BLaER1 treated with 17β-estradiol and CSF1 and Interleukin-3, amounts not matched to agents 10 nM and 100 nM (cell line): ENCODE measurements around the gene GABRG3.

Source experiments
- H3K27ac ChIP-seq, 11 experiments: shearing (Covaris generic); formaldehyde crosslinking; 2 replicates each; pipeline ENCODE4 v1.8.1; 2022
- H3K27me3 ChIP-seq, 11 experiments: shearing (Covaris generic); formaldehyde crosslinking; 2 replicates each; pipeline ENCODE4 v1.8.1; 2022
- H3K36me3 ChIP-seq, 11 experiments: shearing (Covaris generic); formaldehyde crosslinking; 2 replicates each; pipeline ENCODE4 v1.8.1; 2022
- H3K4me1 ChIP-seq, 10 experiments: shearing (Covaris generic); formaldehyde crosslinking; 2 replicates each; pipeline ENCODE4 v1.8.1; 2022
- H3K4me2 ChIP-seq, 11 experiments: shearing (Covaris generic); formaldehyde crosslinking; 2 replicates each; pipeline ENCODE4 v1.8.1; 2022
- H3K4me3 ChIP-seq, 10 experiments: shearing (Covaris generic); formaldehyde crosslinking; 2 replicates each; pipeline ENCODE4 v1.8.1; 2022
- H3K9ac ChIP-seq, 11 experiments: shearing (Covaris generic); formaldehyde crosslinking; 2 replicates each; pipeline ENCODE4 v1.8.1; 2022
- H3K9me3 ChIP-seq, 11 experiments: shearing (Covaris generic); formaldehyde crosslinking; replicated peaks in 1 of 11; 2 replicates each; pipeline ENCODE4 v1.8.1; 2022
- H4K20me1 ChIP-seq, 11 experiments: shearing (Covaris generic); formaldehyde crosslinking; 2 replicates each; pipeline ENCODE4 v1.8.1; 2022
- Cebpa-rat ChIP-seq, 11 experiments: shearing (Covaris generic); IDR thresholded peaks; 2 replicates each; pipeline ENCODE4 v1.8.1; 2022

Gene GABRG3

DNA sequence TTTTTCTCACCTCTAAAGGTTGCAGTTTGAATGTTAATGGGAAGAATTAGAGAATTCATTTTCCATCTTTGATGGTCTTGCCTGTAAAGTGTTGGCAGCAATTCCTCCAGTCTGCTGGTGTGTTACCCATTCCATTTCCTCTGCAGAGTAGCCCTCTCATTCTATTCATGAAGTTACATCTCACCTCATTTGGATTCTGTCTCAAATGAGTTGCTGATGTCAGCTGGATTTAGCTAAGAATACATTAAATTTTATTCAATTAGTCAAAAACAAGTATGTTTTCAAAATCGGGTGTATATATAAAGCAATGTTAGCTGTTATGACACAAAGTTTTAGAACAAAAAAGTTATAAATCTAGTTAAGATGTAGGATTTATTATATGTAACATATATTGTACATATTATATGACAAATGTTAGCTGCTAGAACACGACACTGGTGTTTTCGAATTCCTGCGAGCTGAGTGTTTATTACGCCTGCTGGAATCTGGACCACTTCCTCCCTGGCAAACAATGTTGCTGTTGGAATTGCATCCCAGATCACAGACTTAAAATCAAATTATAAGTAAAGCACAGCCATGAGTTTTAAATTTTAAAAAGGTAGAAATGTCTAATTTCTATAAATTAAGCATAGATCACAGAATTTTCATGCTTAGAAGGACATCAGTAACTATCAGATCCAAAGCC lies 611.9 kb downstream of the GABRG3 start:
- no peak overlapping the region for H3K27ac ChIP-seq
- no peak for TF ChIP-seq Cebpa-rat (IDR thresholded peaks at IDR 0.05)
- no peaks in the 10 kb centered on the region for H3K27me3 ChIP-seq
- no peak overlapping the region for H3K9ac ChIP-seq
- no peak overlapping the region for H3K4me3 ChIP-seq
- no peaks in the 10 kb centered on the region for H3K4me1 ChIP-seq
- H3K4me2 ChIP-seq = no peak overlapping the region
- peaks cover 0 to 7% (median 0%) of the 10 kb centered on the region in 11 experiments; a peak in 4 of 22 replicates for H3K9me3 ChIP-seq
- H4K20me1 ChIP-seq = no peaks in the 10 kb centered on the region
- no peaks in the 10 kb centered on the region for H3K36me3 ChIP-seq

DNA sequence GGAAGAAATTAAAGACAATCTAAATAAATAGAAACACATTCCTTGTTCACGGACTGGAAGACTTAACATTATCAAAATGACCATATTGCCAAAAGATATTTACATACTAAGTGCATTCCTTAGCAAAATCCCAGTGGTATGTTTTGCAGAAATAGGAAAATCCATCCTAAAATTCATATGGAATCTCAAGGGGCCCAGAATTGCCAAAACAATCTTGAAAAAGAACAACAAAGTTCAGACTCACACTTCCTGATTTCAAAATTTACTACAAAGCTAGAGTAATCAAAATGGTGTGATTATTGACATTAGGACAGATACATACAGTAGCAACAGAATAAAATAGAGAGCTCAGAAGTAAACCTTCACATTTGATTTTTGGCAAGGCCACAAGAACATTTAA lies 612.7 kb downstream of the GABRG3 start:
- TF ChIP-seq Cebpa-rat (IDR thresholded peaks at IDR 0.05) = no peak
- Histone ChIP-seq H3K27me3 (no peaks in the 10 kb centered on the region), H3K4me1 (peaks cover under 1 to 2% (median under 1%) of the 10 kb centered on the region in 10 experiments; a peak in 17 of 20 replicates), H4K20me1 (no peaks in the 10 kb centered on the region), H3K36me3 (no peaks in the 10 kb centered on the region), H3K9ac (no peak overlapping the region), H3K4me3 (no peak overlapping the region), H3K9me3 (peaks cover 0 to 4% (median 0%) of the 10 kb centered on the region in 11 experiments; a peak in 4 of 22 replicates), H3K4me2 (no peak overlapping the region), H3K27ac (no peak overlapping the region)

DNA sequence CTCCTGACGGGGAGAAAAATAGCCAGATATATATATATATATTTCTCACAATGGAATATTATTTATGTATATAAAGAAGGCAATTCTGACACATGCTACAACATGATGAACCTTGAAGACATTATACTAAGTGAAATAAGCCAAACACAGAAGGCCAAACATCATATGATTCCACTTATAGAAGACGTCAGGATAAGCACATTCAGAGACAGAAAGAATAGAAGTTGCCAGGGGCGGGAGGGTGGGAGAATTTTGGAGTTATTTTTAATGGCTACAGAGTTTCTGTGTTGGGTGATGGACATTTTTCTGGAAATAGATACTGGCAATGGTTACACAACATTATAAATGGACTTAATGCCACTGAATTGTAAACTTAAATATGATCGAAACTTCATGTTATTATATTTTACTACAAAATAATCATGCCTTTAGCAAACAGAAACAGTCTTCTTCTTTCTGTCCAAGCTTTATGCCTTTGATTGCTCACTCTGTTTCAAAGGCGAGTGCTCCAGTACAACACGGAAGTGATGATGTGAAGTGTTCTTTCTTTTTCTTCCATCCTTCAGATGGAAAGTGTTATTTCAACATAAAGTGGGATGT lies 614.2 kb downstream of the GABRG3 start:
- H3K4me3 ChIP-seq = no peak overlapping the region
- H3K9me3 ChIP-seq = no peaks in the 10 kb centered on the region
- H4K20me1 ChIP-seq = no peaks in the 10 kb centered on the region
- no peak overlapping the region for H3K9ac ChIP-seq
- H3K27me3 ChIP-seq = no peaks in the 10 kb centered on the region
- H3K36me3 ChIP-seq = no peaks in the 10 kb centered on the region
- peaks cover 8 to 17% (median 15%) of the 10 kb centered on the region in 10 experiments for H3K4me1 ChIP-seq
- TF ChIP-seq Cebpa-rat (IDR thresholded peaks at IDR 0.05) = no peak
- no peak overlapping the region for H3K27ac ChIP-seq
- no peak overlapping the region for H3K4me2 ChIP-seq

DNA sequence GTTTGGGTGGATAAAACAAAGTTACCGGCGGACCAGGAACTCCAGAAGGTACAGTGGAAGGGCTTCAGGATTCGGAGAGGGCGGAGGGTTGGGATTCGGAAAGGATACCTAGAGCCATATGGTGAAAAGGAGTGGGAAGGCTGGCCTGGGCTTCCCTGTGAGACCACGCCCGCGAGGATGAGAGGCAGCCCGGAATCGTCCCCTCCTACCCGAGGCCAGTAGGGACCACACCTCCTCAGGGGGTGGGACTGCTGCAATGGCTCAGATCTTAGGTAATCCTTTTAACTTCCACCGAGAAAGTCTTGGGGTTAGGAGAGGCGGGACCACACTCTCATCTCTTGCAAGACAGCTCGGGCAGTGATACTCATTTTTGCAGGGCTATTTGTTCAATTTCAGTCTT lies 616.8 kb downstream of the GABRG3 start:
- TF ChIP-seq Cebpa-rat (IDR thresholded peaks at IDR 0.05) = no peak
- H3K4me2 ChIP-seq = no peak overlapping the region

DNA sequence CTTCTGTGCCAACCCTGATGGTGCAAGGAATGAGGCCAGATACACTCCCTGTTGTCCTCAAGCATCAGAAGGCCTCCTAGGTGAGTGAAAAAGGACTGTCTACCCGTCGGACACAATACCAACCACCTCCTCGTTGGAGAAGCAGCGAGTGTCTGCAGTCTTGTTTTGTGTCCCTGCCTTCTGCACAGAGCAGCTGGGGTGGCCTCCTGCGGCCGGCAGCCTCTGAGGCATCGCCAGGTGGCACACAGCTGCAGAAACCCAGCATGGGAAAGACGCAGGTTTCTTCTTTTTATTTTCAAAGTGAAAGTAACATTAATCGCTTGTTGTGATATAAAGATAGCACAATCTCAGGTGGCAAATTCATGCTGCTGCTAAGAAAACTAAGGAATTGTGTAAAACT lies 618.3 kb downstream of the GABRG3 start:
- no peaks in the 10 kb centered on the region for H3K9me3 ChIP-seq
- H3K27ac ChIP-seq = no peak overlapping the region
- peaks cover 8 to 27% (median 20%) of the 10 kb centered on the region in 10 experiments for H3K4me1 ChIP-seq
- H4K20me1 ChIP-seq = no peaks in the 10 kb centered on the region; a peak in 1 of 22 replicates
- peak overlapping the region in 1 of 10 experiments; percentile 25; a peak in 1 of 20 replicates for H3K4me3 ChIP-seq
- TF ChIP-seq Cebpa-rat (IDR thresholded peaks at IDR 0.05) = no peak
- H3K36me3 ChIP-seq = no peaks in the 10 kb centered on the region
- H3K27me3 ChIP-seq = no peaks in the 10 kb centered on the region
- no peak overlapping the region for H3K9ac ChIP-seq
- peak overlapping the region; percentile 46 to 96 (median 74) for H3K4me2 ChIP-seq

More for the DNA sequence above, 616.8 kb downstream of the GABRG3 start:
- Histone ChIP-seq H4K20me1 (no peaks in the 10 kb centered on the region), H3K36me3 (no peaks in the 10 kb centered on the region), H3K27me3 (no peaks in the 10 kb centered on the region), H3K9ac (no peak overlapping the region), H3K4me3 (no peak overlapping the region), H3K27ac (no peak overlapping the region), H3K9me3 (no peaks in the 10 kb centered on the region), H3K4me1 (peaks cover 8 to 27% (median 20%) of the 10 kb centered on the region in 10 experiments)

DNA sequence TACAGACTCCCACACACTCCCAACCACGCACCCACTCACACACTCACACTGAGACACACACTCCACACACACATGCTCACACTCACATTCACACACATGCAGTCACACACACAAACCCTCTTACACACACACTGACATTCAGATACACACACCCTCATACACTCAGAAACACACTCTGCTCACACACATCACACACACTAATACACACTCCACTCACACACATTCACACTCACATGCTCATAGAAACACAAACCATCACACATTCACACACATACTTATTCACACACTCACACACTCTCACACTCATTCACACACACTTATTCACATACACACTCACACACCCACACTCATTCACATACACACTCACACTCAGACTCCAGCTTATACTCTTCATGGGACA lies 618.8 kb downstream of the GABRG3 start:
- Histone ChIP-seq H3K9me3 (no peaks in the 10 kb centered on the region), H3K36me3 (no peaks in the 10 kb centered on the region), H3K4me3 (no peak overlapping the region), H3K9ac (no peak overlapping the region), H3K4me2 (peak overlapping the region in 9 of 11 experiments; percentile 71 to 96 (median 75); a peak in 18 of 22 replicates), H3K27me3 (no peaks in the 10 kb centered on the region), H3K27ac (no peak overlapping the region), H4K20me1 (no peaks in the 10 kb centered on the region; a peak in 1 of 22 replicates), H3K4me1 (peaks cover 8 to 27% (median 20%) of the 10 kb centered on the region in 10 experiments)
- no peak for TF ChIP-seq Cebpa-rat (IDR thresholded peaks at IDR 0.05)
